Heart right ventricle (tissue), 16 donors: ENCODE results near the gene BUB3. TPM values are rescaled to one million over a fixed set of nuclear protein-coding genes. Genes with fewer than 3 reads are reported as not detected.
"Not testable (repeated sequence)": the region's sequence is repeated elsewhere in the genome, so short reads cannot be mapped to it uniquely, and the experiment has no call there.

Experiments used
- ATAC-seq, 8 donors: fragments of 200-7000 bp; cut with Tn5 transposase; one replicate each; pipeline ENCODE4 v1.9.1; 2020; ENCODE audit warnings: mild to moderate bottlenecking in 8 of 8, moderate library complexity in 8 of 8, moderate number of reproducible peaks in 1 of 8
- DNase-seq, 2 donors: peaks; one replicate each; pipeline ENCODE4 v3.0.0-alpha.2; 2020
- H3K27ac ChIP-seq, 10 donors: fragments of 200-600 bp; sonication (generic) in 2 of 10; one replicate each; pipeline versions ENCODE4 v1.5.0 to v1.8.0; 2020 to 2022; ENCODE audit warnings: mild to moderate bottlenecking in 3 of 10
- H3K27me3 ChIP-seq, 7 donors: fragments of 200-600 bp; one replicate each; pipeline ENCODE4 v1.8.0; 2021 to 2022; ENCODE audit warnings: mild to moderate bottlenecking in 2 of 7
- H3K36me3 ChIP-seq, 9 donors: fragments of 200-600 bp; sonication (generic) in 1 of 9; one replicate each; pipeline versions ENCODE4 v1.5.0 to v1.8.0; 2020 to 2022; ENCODE audit warnings: mild to moderate bottlenecking in 2 of 9
- H3K4me1 ChIP-seq, 9 donors: fragments of 200-600 bp; sonication (generic) in 1 of 9; one replicate each; pipeline versions ENCODE4 v1.5.0 to v1.8.0; 2020 to 2022; ENCODE audit warnings: mild to moderate bottlenecking in 4 of 9
- H3K4me3 ChIP-seq, 10 donors: fragments of 200-600 bp; sonication (generic) in 2 of 10; one replicate each; pipeline versions ENCODE4 v1.5.0 to v1.8.0; 2020 to 2022; ENCODE audit warnings: mild to moderate bottlenecking in 7 of 10, moderate library complexity in 2 of 10
- H3K9me3 ChIP-seq, 11 donors: fragments of 200-600 bp in 10 of 11; sonication (generic) in 2 of 11; one replicate each; pipeline versions ENCODE4 v1.5.0 to v1.8.0; 2013 to 2022; ENCODE audit warnings: mild to moderate bottlenecking in 2 of 11, control low read depth in 1 of 11, moderate library complexity in 1 of 11
- WGBS, 2 donors: extraction: QIAGEN DNeasy Blood & Tissue Kit; methylation state at CpG; one replicate each; pipeline ENCODE4 v1.1.7; 2013; ENCODE audit warnings: inconsistent platforms in 1 of 2; 5-methylcytosine and 5-hydroxymethylcytosine counted together
- intact Hi-C, 10 donors: fragments of 100-400 bp; cut with DNase I; formaldehyde crosslinking; loops; one replicate each; pipeline versions ENCODE4 v1.11.1 to v1.14.2; 2022
- polyA plus RNA-seq, 2 donors: library from polyadenylated mRNA; stranded (reverse); fragments of 200-250 nt; gene quantifications; one replicate each; pipeline ENCODE4 v1.2.3, GENCODE V29; 2013
- total RNA-seq, 10 donors: library from RNA; stranded (reverse); fragmentation: NEBNext Ultra II Directional in 3 of 10; extraction: Animal tissue kit (Norgen Biotek cat#: 25700) in 3 of 10; gene quantifications; one replicate each; pipeline versions ENCODE4 v1.2.1 to v1.2.4, GENCODE V29; 2021 to 2023
- TF ChIP-seq, protein P1 (sequence below), 9 donors: fragments of 200-600 bp; sonication (generic) in 2 of 9; IDR thresholded peaks; one replicate each; pipeline versions ENCODE4 v1.5.0 to v1.8.0; 2021 to 2022; ENCODE audit warnings: antibody characterized with exemption in 9 of 9, mild to moderate bottlenecking in 5 of 9, moderate library complexity in 1 of 9
- donor health status: Arrhythmogenic right ventricular cardiomyopathy.
- donor health status: ischemic (EF 13 %, LVEDD 7.1; RV severe dilation, severe dysfunction).
- donor health status: healthy with polysubstance abuse.
- donor health status: DM: no; HTN: yes; CAD: no.
- donor health status: DM: no; HTN: no; CAD: no.
- donor health status: ischemic (EF 25% LVEDD 6.9; RV normal size, moderate dysfunction).
- donor health status: ischemic (EF 25% LVEDD 5.7; RV mildly dilated, moderate dysfunction).
- donor health status: healthy.
- donor health status: DM: yes; HTN: yes; CAD: no.
- donor health status: Ischemic cardiomyopathy.
- donor health status: ischemic (EF 35%, LVEDD 5.7; RV mildly dilated, moderate dysfunction).
- donor health status: nonischemic (EF 11% LVEDD 7.7; RV severe dilation, severe dysfunction).
- donor health status: DM: yes; HTN: yes; CAD: no.
- donor health status: PGD.
- donor health status: ischemic (EF 29% LVEDD 5.4; RV normal size, mild dysfunction).
- donor health status: nonischemic (EF 23%, LVEDD 6.1; RV moderate dilation, normal function).

Gene BUB3
- total and polyA plus RNA-seq, 12 donors: 11.4 to 42.0 (median 30.4) TPM

DNA sequence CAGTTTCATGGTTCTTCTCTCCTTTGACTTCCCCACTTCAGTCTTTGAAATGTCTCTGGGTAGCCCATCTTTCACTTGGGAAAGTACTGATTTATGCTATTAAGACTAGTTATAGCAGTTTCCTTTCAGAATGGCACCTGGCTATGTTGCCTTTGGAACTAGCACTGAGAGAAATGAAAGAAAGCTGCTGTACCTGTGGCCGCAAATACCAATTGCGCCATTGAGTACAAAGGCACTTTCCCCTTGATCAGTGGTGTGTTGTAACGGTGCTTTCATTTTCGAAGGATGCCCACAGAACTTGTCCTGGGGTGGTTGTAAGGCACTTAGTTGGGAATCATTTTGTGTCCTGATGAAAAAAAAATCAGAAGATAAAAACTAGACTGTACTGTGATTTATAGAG, 16.8 kb downstream of the BUB3 start:
- WGBS, 2 donors: 97 to 99% methylated on average over 4 of the region's 4 CpGs
- intact Hi-C loops: loop anchor here in 1 of 10 donors (5.0 kb wide), 1 partner anchor 1104 kb away; no protein-coding TSS in a partner anchor
- TF ChIP-seq, protein P1, sequence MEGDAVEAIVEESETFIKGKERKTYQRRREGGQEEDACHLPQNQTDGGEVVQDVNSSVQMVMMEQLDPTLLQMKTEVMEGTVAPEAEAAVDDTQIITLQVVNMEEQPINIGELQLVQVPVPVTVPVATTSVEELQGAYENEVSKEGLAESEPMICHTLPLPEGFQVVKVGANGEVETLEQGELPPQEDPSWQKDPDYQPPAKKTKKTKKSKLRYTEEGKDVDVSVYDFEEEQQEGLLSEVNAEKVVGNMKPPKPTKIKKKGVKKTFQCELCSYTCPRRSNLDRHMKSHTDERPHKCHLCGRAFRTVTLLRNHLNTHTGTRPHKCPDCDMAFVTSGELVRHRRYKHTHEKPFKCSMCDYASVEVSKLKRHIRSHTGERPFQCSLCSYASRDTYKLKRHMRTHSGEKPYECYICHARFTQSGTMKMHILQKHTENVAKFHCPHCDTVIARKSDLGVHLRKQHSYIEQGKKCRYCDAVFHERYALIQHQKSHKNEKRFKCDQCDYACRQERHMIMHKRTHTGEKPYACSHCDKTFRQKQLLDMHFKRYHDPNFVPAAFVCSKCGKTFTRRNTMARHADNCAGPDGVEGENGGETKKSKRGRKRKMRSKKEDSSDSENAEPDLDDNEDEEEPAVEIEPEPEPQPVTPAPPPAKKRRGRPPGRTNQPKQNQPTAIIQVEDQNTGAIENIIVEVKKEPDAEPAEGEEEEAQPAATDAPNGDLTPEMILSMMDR (IDR thresholded peaks at IDR 0.05): no peak
- no peak overlapping the region for H3K27ac ChIP-seq
- H3K36me3 ChIP-seq: peaks cover 0 to 74% (median 3%) of the 10 kb centered on the region in 9 donors
- no peak overlapping the region for H3K4me3 ChIP-seq
- no peaks in the 10 kb centered on the region for H3K9me3 ChIP-seq
- H3K4me1 ChIP-seq: no peaks in the 10 kb centered on the region
- no peak for DNase-seq
- H3K27me3 ChIP-seq: no peaks in the 10 kb centered on the region
- no peak for ATAC-seq

GRCh38 chr10:123171616-123172015, 17.4 kb downstream of the BUB3 start:
- not testable (repeated sequence) for H3K27ac ChIP-seq, H3K9me3 ChIP-seq, DNase-seq, H3K4me3 ChIP-seq, H3K4me1 ChIP-seq, H3K27me3 ChIP-seq, ATAC-seq
- peaks cover 0 to 74% (median 0%) of the 10 kb centered on the region in 9 donors for H3K36me3 ChIP-seq
- WGBS, 2 donors: 94 to 96% methylated on average over 10 of the region's 10 CpGs
- intact Hi-C loops: loop anchor here in 1 of 10 donors (5.0 kb wide), 1 partner anchor 1104 kb away; no protein-coding TSS in a partner anchor

GRCh38 chr10:123175389-123176387, 21.5 kb downstream of the BUB3 start:
- TF ChIP-seq, protein P1 (IDR thresholded peaks at IDR 0.05): no peak
- ATAC-seq: no peak
- no peaks in the 10 kb centered on the region for H3K4me1 ChIP-seq
- H3K9me3 ChIP-seq: peaks cover 0 to 8% (median 0%) of the 10 kb centered on the region in 11 donors
- no peak overlapping the region for H3K27ac ChIP-seq
- DNase-seq: no peak
- no peaks in the 10 kb centered on the region for H3K27me3 ChIP-seq
- intact Hi-C loops: no loop called here
- peaks cover 0 to 56% (median 0%) of the 10 kb centered on the region in 9 donors for H3K36me3 ChIP-seq
- WGBS, 2 donors: 78 to 80% methylated on average over 9 of the region's 9 CpGs
- no peak overlapping the region for H3K4me3 ChIP-seq

GRCh38 chr10:123178390-123178789, 24.2 kb downstream of the BUB3 start:
- H3K27ac ChIP-seq, H3K4me1 ChIP-seq, DNase-seq, intact Hi-C loops, H3K27me3 ChIP-seq, ATAC-seq, H3K4me3 ChIP-seq: not testable (repeated sequence)
- peaks cover 0 to 41% (median 0%) of the 10 kb centered on the region in 9 donors for H3K36me3 ChIP-seq
- 98 to 99% methylated on average over 4 of the region's 4 CpGs for WGBS, 2 donors
- peaks cover 0 to 24% (median 0%) of the 10 kb centered on the region in 11 donors for H3K9me3 ChIP-seq

GRCh38 chr10:123180101-123181090, 26.2 kb downstream of the BUB3 start:
- Histone ChIP-seq H3K27ac (no peak overlapping the region), H3K27me3 (no peaks in the 10 kb centered on the region), H3K4me1 (no peaks in the 10 kb centered on the region), H3K4me3 (no peak overlapping the region), H3K9me3 (peaks cover 0 to 40% (median 8%) of the 10 kb centered on the region in 11 donors), H3K36me3 (peaks cover 0 to 33% (median 0%) of the 10 kb centered on the region in 9 donors)
- TF ChIP-seq, protein P1 (IDR thresholded peaks at IDR 0.05): no peak
- intact Hi-C loops: no loop called here
- no peak for DNase-seq
- 94 to 95% methylated on average over 7 of the region's 7 CpGs for WGBS, 2 donors
- ATAC-seq: no peak
